ENCODE data around the gene DAGLA.
A peak's percentile ranks its signal among the peaks of the same experiment; 100 is the strongest.

The DAGLA gene

GRCh38 chr11:61792310-61793082 lies 112.3 kb downstream of the DAGLA start, which contains the start of the genes FEN1 and TMEM258:
FEN1 (plus strand) TSS chr11:61792911; CDS start chr11:61795362, 2,451 bp downstream.
TMEM258 (minus strand) TSS chr11:61792599; CDS start chr11:61792558, 41 bp downstream.
- peak within 1 kb of the TSS; percentile 99 for H3K27ac ChIP-seq
- no peak for TF ChIP-seq CTCF (conservative IDR thresholded peaks at IDR 0.05)

GRCh38 chr11:61793083-61793828 lies 113.1 kb downstream of the DAGLA start:
- TF ChIP-seq CTCF (conservative IDR thresholded peaks at IDR 0.05), result no peak

GRCh38 chr11:61793829-61794204 lies 113.6 kb downstream of the DAGLA start:
- peak overlapping the region; percentile 99; the same call in 1 of the 2 replicates for H3K27ac ChIP-seq
- TF ChIP-seq CTCF (conservative IDR thresholded peaks at IDR 0.05), result no peak

More at GRCh38 chr11:61793083-61793828, 113.1 kb downstream of the DAGLA start:
- peak overlapping the region; percentile 99 for H3K27ac ChIP-seq

- no peak overlapping the region for H3K27ac ChIP-seq
- no peak for TF ChIP-seq CTCF (conservative IDR thresholded peaks at IDR 0.05)
These were observed 114.4 kb downstream of the DAGLA start for GRCh38 chr11:61794579-61794978.

GRCh38 chr11:61795459-61795858 lies 115.3 kb downstream of the DAGLA start:
- H3K27ac ChIP-seq, result no peak overlapping the region
- no peak for TF ChIP-seq CTCF (conservative IDR thresholded peaks at IDR 0.05)

GRCh38 chr11:61795876-61796526 lies 115.8 kb downstream of the DAGLA start:
- TF ChIP-seq CTCF (conservative IDR thresholded peaks at IDR 0.05), result no peak
- H3K27ac ChIP-seq, result no peak overlapping the region
